RPMI8226 (cell line): ENCODE data around the gene MKS1.
A peak's percentile ranks its signal among the peaks of the same experiment; 100 is the strongest.

Source experiments
- DNase-seq: peaks from one replicate; pipeline ENCODE4 v3.0.0-alpha.2; 2015

Gene MKS1

DNA sequence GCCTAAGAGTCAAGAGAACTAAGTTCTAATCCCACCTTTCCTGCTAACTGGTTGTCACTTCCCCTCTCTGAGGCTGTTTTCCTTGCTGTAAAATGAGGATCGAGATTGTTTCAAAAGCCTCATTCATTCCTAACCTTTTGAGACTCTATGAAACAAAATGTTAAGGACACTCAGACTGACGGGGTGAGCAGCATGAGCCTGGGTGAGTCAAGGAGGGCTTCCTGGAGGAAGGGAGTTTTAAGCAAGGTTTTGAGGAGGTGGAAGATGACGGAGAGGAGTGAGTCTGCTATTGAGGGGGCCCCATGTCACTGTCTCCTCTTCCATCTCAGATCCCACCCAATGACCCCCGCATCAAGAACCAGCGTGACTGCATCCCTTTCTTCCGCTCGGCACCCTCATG lies 22.4 kb downstream of the MKS1 start:
- DNase-seq: no peak

DNA sequence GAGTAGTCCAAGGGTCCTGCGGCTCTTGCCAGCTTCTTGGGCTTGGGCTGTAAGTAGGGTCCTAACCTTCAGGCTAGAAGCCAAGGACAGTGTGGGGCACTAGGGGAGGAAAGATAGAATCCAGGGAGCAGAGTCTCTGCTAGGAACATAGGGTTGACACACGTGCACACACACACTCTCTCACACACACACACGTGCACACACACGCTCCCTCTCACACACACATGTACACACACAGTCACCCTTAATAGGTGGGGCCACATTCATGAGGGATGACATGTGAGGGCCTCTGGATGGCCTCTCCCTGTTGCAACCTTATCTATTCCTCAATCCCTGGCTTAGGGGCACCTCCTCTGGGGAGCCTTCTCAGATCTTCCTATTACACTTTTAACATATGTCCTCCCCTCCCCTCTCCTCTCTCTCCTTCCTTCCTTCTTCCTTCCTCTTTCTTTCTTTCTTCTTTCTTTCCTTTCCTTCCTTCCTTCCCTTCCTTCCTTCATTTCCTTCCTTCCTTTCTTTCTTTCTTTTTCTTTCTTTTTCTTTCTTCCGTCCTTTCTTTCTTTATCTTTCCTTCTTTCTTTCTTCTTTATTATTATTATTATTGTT lies 23.4 kb downstream of the MKS1 start:
- no peak for DNase-seq

DNA sequence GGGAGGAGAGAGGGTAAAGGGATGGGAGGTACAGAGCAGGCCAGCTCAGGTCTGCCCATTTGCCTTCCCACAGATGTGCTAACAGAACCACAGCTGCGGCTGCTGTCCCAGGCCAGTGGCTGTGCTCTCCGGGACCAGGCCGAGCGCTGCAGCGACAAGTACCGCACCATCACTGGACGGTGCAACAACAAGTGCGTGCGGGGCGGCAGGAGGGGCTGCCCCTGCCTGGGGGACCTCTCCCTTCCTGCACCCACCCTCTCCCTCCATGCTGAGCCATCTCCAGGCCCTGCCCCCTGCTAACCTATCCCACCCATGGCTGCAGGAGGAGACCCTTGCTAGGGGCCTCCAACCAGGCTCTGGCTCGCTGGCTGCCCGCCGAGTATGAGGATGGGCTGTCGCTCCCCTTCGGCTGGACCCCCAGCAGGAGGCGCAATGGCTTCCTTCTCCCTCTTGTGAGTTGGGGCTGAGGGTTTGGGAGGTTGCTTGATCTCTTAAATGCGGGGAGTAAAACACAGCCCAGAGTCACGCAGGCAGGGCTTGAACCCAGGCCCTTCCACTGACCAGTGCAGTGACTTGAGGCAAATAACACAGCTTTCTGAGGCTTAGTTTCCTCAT lies 25.3 kb downstream of the MKS1 start:
- DNase-seq: peak; percentile 31

DNA sequence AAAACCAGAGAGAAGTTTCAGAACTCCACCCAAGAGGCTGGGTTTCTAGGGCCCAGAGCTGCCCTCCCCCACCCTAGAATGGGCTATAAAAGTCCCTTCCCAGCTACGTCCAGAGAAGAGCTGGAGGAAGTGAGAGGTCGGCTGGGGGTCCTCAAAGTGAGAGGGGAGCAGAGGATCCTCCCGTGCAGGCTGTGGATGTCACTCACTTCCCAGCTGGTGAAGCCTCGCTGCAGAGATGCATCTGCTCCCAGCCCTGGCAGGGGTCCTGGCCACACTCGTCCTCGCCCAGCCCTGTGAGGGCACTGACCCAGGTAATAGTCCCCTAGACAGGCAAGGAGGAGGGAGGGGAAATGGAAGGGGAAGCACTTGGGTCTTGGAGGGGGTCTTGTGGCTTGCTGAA lies 26.4 kb downstream of the MKS1 start, which contains the start of gene EPX:
Gene EPX (plus strand): TSS at position 115 of the 400 bp plus-strand sequence. CDS start 121 bp downstream, at position 236.
- DNase-seq: no peak

DNA sequence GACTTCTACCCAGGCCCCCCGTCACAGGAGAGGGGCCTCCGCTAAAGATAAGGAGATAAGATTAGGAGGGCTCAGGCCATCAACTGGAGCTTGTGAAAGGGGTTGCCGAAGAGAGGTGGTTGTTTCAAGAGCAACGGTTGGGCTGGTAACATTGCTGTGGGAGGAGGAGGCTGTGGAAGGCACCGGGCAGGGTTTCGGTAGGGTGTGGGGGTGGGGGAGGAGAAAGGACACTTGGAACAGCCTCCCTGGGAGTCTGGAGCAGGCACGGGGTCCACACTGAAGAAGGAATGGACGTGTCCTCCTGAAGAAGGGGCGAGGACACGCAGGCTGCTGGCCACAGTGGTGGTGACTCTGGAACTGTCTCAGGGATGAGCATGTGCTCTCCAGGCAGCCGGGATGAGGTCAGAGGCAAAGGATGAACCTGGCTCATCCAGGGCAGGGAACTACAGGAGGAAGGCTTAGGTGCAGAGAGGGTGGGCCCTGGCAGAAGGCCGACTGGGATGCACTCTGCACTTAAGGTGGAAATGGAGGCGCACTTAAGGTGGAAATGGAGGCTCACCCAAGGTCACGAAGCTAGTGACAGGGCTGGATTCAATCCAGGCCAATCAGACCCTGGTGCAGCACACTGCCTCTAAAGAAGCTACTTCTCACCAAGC lies 27.7 kb downstream of the MKS1 start:
- DNase-seq: no peak

DNA sequence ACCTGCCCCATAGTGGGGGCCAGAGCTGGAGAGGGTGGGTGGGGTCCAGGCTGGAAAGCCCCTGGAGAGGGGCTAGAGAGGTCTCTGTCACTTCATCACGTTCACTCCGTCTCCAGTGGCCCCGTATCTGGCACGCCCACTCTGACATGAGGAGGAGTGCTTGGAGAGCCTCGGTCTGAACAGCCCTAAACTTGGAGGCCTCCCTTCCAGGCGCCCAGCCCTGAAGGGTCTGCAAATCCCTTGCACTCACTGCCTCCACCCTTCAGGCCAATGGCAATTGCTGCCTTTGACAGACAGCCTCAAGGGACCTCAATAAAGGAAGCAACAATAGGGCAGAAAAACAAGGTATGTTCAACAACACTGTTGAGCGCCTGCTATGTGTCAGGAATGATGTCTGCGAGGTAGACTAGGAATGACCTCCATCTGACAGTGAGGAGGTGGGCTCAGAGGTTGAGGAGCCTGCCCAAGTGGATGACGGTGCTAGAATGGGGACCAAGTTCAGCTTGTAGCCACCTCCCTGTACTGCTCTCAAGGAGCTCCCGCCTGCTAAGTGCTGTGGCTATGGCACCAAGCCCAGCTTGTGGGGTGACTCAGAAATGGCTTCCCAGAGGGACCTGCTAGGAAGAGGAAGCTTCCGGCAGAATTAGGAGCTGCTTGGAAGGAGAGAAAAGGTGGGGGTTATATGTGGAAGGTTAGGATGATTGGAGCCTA lies 29.5 kb downstream of the MKS1 start:
- peak; percentile 21 for DNase-seq

DNA sequence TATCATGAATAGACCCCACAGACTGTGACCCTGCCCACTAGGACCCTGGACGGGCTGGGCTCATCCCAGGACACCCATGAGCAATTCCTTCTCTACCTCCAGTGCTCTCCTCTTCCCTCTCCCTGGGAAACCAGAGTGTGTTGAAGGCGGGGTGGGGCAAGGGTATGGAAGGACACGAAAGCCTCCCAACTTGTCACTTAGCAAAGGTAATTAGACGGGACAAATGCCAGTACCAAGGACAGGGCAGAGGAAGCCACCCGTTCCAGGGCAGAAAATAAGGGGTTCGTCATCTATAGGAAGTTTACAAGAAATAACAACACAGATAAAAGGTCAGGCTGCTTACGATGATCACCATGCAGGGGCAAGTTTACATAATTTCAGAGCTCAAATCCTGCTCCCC lies 31.4 kb downstream of the MKS1 start:
- DNase-seq: no peak

DNA sequence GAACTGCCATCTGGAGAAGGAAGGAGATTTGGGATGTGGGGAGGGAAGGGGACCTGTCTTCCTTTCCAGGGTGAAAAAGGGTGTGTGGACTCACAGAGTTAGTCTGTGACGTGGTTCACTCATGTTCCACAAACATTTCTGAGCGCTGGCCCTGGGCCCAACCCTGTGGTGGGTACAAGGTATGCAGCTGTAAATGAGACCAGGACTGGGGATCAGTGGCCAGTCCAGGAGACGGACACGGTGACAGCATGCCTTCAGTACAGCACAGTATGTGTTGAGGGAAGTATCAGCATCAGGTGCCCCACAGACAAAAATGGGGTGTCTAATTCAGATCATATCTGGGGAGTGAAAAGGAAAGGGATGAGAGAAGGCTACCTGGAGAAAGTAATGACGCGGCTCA lies 32.0 kb downstream of the MKS1 start:
- no peak for DNase-seq

DNA sequence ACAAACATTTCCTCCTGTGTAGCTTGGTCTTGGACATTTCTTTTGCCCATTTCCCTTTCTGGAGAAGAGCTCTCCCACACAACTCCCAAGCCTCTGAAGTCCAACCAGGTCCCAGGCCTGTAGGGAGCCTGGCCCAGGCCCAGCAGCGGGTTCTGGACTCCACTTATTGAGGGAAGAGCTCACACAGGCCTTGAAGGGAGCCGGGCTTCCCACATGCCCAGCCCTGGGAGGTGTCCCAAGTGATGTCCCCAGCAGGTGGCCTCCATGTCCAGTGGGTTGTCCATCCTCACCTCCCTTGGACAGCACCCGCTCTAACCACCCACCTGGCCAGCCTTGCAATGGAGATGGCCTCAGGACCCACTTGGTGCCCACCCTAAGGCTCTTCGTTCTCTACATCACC lies 32.5 kb downstream of the MKS1 start:
- no peak for DNase-seq

DNA sequence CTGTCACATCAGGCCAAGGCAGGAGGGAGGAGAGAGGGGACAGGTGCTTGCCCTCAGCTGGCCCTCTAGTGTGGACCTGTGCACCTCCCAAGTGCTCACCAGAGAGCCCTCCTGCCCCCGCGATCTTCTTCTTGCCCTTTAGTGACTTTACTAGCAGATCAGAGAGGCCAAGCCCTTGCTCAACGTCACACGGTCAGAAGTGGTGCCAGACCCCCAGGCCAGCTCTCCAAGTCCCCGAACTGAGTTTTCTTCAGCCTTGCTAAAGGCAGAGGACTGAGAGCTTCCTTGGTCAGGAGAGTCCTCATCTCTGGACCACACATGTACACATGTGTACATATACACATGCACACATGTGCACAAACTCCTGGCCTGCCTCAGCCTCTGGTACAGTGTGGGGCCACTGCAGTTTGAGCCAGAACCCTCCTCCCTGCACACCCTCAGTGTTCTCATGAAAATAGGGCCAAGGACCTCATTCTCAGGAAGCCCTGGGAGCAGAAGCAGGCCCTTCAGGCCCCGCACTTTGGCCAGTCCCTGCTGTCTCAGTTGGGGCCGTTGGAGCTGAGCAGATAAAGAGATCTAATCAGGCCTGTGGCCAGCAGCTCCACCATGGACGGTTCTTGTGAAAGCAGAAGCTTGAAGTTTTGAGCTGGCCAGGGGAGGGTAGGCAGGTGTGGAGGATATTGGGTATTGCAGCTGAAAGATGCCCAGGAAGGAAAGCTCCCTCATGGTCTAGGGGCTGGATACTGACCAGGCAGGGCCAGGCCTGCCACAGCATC lies 33.9 kb downstream of the MKS1 start:
- no peak for DNase-seq

DNA sequence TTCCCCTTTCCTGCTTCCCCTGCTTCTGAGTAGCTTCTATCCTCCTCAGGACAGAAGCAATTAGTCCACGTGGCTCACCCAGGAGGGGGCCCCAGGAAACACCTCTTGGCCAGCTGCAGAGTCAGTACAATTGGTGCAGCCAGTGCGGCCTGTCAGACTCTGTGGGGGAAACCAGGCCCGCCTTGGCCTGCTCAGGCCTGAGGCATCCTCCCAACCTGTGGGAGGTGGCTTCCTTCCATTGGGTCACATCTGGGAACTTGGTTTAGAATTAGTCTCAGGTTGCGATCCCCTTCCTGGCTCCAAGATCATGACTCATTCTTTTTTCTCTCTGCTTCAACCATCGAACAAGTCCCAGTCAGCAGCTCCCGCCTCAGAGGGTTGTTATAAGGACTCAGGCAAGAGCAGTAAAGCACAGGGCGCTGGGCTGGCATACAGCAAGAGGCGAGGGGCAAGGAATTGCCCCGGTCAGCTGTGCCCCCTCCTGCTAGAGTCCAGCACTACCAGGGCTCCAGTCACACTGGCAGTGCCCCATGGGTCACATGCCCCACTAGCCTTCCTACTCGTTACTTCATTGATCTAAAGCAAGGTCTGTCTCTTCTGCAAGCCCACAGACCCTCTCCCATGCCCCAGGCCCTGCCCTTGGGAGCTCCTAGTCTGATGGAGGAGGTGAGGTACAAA lies 34.6 kb downstream of the MKS1 start:
- peak; percentile 13 for DNase-seq

DNA sequence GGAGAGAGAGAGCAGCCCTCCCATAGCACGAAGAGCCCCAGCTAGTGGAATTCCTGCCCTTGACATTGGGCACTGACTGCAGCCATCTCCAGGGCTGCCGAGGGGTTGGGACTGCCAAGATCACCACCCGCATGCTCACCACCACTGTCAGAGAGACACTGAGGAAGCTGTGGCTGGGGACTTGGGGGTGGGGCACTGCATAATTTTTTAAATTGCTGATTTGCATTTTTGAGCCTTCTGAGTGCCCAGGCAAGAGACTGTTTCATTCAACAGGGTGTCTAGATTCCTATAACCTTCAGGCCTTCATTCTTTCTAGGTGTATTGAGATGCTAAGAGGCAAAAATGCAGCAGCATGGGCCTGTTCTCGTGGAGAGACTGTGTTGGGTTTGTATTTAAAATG lies 35.5 kb downstream of the MKS1 start:
- DNase-seq: no peak

DNA sequence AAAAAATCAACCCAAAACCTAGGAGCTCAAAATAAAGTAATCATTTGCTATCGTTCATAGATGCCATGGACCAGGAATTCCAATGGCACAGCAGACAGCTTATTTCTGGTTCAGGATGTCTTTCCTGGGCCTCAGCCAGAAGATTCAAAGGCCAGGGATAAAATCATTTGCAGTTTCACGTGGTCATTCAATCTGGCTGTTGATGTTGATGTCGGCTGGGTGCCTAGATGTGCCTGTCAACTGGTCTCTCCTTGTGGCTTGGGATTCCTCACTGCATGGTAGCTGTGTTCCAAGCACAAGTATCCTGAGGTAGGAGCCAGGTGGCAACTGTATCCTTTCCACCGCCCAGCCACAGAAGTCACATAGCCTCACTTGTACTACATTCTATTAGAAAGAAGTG lies 37.3 kb downstream of the MKS1 start:
- DNase-seq: no peak

DNA sequence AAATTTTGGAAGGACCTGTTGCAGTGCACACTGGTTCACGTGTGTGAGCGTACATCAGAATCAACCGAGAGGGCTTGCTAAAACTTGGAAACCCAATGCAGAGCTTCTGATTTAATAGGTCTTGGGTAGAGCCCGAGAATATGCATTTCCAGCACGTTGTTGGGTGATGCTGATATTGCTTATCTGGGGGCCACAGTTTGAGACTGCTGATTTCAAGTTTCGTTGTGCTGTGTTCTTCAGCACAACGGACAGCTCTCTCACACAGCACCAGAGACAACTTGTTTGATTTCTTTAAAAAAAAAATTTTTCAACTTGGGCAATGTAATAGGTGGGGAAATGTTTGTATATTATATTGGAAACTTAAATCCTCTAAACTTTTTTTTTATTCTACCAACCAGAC lies 42.9 kb downstream of the MKS1 start:
- DNase-seq: no peak

DNA sequence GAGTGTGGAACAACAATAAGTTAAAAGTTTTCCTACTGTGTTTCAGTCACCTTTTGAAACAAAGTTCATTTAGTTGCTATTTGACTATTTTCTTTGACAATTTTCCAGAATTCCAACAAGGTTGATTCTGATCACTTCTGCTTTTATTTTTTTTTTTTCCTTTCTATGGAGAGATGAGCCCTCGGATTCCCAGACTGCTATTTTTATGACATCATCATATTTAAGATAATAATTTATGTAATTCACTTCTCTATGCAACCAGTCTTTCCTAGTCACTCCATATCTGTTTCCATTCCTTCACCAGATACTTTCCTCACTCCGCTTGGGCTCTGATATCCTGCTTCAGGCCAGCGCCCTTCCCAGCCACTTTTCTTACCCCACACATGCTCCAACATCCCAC lies 44.2 kb downstream of the MKS1 start:
- DNase-seq: no peak

DNA sequence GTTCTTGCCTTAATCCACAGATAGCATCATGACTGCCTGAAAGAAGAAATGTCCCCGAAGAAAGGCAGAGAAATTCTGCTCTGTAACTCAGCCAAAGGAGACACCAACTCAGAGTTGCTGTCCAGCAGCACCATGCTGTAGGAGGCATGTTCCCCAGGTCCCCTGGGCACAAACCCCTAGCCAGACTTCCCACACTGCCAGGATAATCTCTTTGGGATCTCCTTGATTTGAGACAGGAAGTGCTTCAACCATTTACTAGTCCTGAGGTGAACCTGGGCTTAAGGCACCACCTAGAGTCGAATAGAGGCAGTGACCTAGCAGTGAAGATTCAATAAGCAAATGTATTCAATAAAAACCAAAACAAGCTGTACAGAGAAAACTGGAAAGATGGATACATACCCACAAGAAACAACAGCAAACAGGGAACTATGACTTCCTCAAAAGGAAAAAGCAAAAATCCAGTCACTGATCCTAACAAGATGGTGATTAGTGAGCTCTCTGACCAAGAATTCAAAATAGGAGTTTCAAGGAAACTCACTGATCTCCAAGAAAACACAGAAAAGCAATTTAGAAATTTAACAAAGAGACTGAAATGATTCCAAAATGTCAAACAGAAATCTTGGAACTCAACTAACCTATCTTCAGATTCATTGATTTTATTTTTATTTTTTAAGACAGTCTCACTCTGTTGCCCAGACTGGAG lies 46.5 kb downstream of the MKS1 start:
- peak; percentile 17 for DNase-seq

DNA sequence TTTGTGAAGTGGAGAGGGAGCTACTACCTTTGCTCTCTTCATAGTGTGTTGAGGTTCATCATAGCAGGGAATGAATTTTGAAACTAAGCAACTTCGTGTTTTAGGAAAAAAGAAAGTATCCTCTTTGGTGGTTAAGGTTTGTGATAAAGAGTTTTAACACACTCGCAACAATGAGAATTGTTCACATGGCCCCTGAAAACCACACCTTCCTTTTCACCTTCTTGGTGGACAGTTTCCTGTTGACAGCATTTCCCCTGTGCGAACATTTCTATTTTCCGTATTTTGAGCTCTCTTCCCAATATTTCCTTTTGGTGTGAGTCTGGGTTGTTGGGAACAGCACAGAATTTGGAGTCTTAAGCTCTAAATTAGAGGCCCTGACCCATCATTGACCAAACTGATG lies 48.4 kb downstream of the MKS1 start:
- no peak for DNase-seq

DNA sequence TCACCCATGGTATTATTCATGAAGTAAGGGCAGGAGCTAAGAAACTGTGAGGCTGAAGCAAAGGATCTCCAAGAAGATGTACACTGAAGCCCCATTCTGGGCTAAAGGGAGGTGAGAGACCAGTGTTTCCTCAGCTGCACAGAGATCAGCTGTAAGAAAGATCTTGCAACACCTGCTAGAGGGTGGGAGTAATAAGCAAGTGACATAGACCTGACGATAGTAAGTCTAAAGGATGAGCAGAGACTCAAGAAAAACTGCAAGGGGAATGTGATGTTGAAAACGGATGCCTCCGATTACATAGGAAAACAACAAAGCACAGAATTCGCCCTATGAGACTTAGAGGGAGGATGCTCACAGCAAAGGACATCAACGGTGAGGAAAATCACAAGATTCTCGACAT lies 52.4 kb downstream of the MKS1 start, which contains the start of gene OR4D2:
Gene OR4D2 (plus strand): TSS at position 301 of the 400 bp plus-strand sequence. CDS start 2,674 bp downstream, outside the sequence.
- no peak for DNase-seq

DNA sequence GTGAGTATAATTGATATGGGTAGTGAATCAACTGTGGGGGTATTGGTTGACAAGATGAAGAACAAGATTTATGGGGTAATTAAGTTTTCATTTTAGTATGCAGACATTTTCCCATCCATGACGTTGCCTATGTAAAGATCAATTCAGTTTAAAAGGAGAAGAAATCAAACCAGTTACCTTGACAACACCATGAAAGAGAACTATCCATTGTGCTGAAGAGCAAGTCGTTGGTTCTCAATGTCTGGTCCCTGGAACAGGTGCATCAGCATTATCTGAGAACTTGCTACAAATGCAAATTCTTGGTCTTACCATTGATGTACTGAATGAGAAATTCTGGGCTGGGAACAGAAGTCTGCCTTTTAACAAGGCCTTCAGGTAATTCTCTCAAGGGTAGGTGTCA lies 53.1 kb downstream of the MKS1 start:
- no peak for DNase-seq

DNA sequence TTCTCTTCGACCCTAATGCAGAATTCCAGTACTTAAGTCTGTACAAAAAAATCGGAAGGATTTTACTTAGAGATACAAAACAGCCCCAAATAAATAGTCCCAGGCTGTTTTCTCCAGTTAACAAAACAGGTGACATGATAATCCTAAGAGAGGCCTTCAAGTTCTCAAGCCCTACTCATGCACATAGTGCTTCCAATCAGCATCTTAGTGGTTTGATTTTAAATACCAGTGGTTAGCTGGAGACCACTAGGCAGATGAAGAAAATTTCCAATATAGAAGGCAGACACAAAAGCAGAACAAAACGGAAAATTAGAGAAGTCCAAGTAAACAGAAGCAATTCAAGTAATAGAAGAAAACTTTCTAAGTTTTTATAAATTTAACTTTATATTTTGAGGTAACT lies 57.5 kb downstream of the MKS1 start:
- DNase-seq: no peak

DNA sequence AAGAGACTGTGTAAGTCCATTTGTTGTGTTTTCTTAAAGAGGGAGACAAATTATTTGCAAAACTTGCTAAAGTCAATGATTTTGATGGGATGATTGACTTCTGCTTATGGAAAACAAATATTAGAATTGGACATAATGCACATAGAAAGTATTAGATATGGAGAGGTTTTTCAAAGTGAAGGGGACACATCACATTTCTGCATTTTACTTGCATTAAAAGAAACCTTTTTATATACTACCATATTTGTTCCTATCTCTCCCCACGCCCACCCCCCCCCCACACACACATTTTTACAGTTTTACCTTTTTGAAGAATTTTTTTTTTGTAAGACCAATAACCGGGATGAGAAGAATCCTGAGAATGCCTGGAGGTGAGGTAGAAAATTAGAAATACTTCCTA lies 60.9 kb downstream of the MKS1 start:
- no peak for DNase-seq
